Panc1 (cell line): ENCODE data around the gene CTSD. TPM values are rescaled to one million over a fixed set of nuclear protein-coding genes. Genes with fewer than 3 reads are reported as not detected.

ENCODE experiments used
- ATAC-seq: fragments of 200-7000 bp; cut with Tn5 transposase; 2 replicates; pipeline ENCODE4 v1.9.1; 2020; ENCODE audit warnings: mild to moderate bottlenecking, moderate library complexity
- BruUV-seq: library from RNA; stranded (reverse); fragments of 400-500 nt; replicated peaks from 2 replicates; lab custom pipeline; 2021; lab: Mats Ljungman, UMichigan
- CTCF ChIA-PET: fragments of 300-600 bp; sonication (Branson Sonifier 250); formaldehyde crosslinking; loops from one replicate; lab custom pipeline; 2022; ENCODE audit warnings: antibody characterized with exemption; lab: Charles Lee
- POLR2A ChIA-PET: fragments of 300-600 bp; sonication (Branson Sonifier 250); formaldehyde crosslinking; loops from one replicate; lab custom pipeline; 2022; ENCODE audit warnings: antibody characterized with exemption; lab: Charles Lee
- DNase-seq: peaks from one replicate; pipeline ENCODE4 v3.0.0-alpha.2; 2010; ENCODE audit warnings: low read depth, low spot score
- H3K27ac ChIP-seq: 2 replicates; pipeline ENCODE4 v1.5.1; 2011; ENCODE audit warnings: mild to moderate bottlenecking, low read length, inconsistent platforms
- H3K27me3 ChIP-seq: fragments of 200-500 bp; sonication (Bioruptor generic); 2 replicates; pipeline ENCODE4 v1.6.0; 2014; ENCODE audit warnings: low read length, inconsistent platforms; ENCODE audit not compliant: control insufficient read depth, insufficient read depth
- H3K36me3 ChIP-seq: fragments of 200-500 bp; sonication (Bioruptor generic); 2 replicates; pipeline ENCODE4 v1.5.1; 2014; ENCODE audit warnings: inconsistent platforms, mild to moderate bottlenecking, low read length, moderate library complexity; ENCODE audit not compliant: control insufficient read depth, insufficient read depth
- H3K4me1 ChIP-seq: 2 replicates; pipeline ENCODE4 v1.5.1; 2011; ENCODE audit warnings: inconsistent platforms, mild to moderate bottlenecking, low read length, moderate library complexity; ENCODE audit not compliant: control insufficient read depth, insufficient read depth
- H3K4me3 ChIP-seq, 2 experiments: 2 replicates each; pipeline ENCODE4 v1.5.1; 2011 to 2012; ENCODE audit warnings: low read depth in 2 of 2, low read length in 2 of 2, mild to moderate bottlenecking in 2 of 2, inconsistent platforms in 1 of 2, moderate library complexity in 1 of 2
- H3K9me3 ChIP-seq: fragments of 200-500 bp; sonication (Bioruptor generic); 2 replicates; pipeline ENCODE4 v1.5.1; 2014; ENCODE audit warnings: low read depth, mild to moderate bottlenecking, inconsistent platforms, low read length, moderate library complexity; ENCODE audit not compliant: control insufficient read depth, insufficient read depth
- CTCF ChIP-seq: fragments of 450-650 bp; IDR thresholded peaks from 2 replicates; pipeline ENCODE4 v1.5.1; 2017; ENCODE audit warnings: mild to moderate bottlenecking
- POLR2AphosphoS5 ChIP-seq: IDR thresholded peaks from 2 replicates; pipeline ENCODE4 v1.6.1; 2012; ENCODE audit warnings: mild to moderate bottlenecking, low read depth, low read length, moderate library complexity
- REST ChIP-seq, 2 experiments: IDR thresholded peaks; 2 replicates each; pipeline ENCODE4 v1.6.1; 2011 to 2012; ENCODE audit warnings: low read depth in 2 of 2, control low read depth in 1 of 2, low read length in 1 of 2, mild to moderate bottlenecking in 1 of 2, moderate library complexity in 1 of 2; ENCODE audit not compliant: insufficient read depth in 1 of 2
- SIN3A ChIP-seq: IDR thresholded peaks from 2 replicates; pipeline ENCODE4 v1.6.1; 2012; ENCODE audit warnings: low read depth, mild to moderate bottlenecking, low read length, moderate library complexity, borderline replicate concordance; ENCODE audit not compliant: insufficient read depth
- TCF7L2 ChIP-seq: IDR thresholded peaks from 2 replicates; pipeline ENCODE4 v1.6.1; 2011; ENCODE audit warnings: mild to moderate bottlenecking, low read depth, low read length, inconsistent platforms
- in situ Hi-C: cut with HindIII; loops from 2 replicates; pipeline ENCODE4 v1.10.0; 2016; ENCODE audit warnings: low sequenced_read_pairs, low pct_unique_long_range_greater_than_20kb
- intact Hi-C: fragments of 100-400 bp; cut with micrococcal nuclease; formaldehyde crosslinking; loops from one replicate; pipeline ENCODE4 v1.10.0; 2022; ENCODE audit not compliant: unreplicated experiment
- total RNA-seq: library from RNA; stranded (reverse); gene quantifications from one replicate; pipeline ENCODE4 v1.2.1, GENCODE V29; 2021; ENCODE audit not compliant: unreplicated experiment

CTSD gene
- total RNA-seq, 1 experiment from 2014 or later: 1,813 TPM

DNA sequence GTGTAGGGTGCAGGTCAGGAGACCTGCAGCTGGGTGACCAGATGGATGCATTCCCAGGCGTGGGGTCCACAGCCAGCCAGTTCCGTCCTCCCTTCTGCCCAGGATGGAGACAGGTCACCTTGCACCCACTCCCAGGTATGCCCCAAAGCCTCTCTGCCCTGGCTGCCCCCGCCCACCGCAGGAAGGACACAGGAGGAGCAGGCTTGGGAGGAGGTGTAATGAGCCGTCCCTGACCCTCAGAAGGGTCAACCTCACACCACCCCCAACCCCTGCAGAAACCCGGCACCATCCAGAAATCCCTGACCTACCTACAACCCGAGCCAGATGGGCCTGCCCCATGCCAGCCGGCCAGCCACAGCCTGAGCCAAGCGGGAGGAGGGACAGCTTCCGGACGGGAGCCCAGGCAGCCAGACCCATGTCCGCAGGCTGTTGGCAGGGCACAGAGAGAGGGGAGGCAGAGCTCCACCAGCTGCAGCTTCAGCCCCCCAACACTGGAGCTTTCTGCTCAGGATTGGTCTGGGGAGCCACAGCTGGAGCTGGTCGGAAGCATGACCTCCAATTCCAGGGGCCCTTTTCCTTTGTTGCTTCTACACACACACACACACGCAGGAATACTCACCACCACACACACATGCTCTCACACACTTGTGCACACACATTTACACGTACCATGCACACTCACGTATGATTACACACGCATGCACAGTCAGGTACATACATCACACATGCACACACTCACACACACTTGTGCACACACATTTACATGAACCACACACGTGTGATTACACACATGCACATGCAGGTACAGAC, 18.6 kb downstream of the CTSD start:
- TF ChIP-seq TCF7L2: no peak
- TF ChIP-seq SIN3A: no peak
- TF ChIP-seq POLR2AphosphoS5: no peak
- no peak for TF ChIP-seq CTCF
- no peak for TF ChIP-seq REST (IDR thresholded peaks at IDR 0.05; ENCODE audit: insufficient read depth in 1 of 2, low read depth in 2 of 2, low read length in 1 of 2)
- ChIA-PET POLR2A (no interaction called here), CTCF (interaction anchor here (1.2 kb wide), 2 partner anchors 51 to 92 kb away, joined by 3 to 4 read pairs; no protein-coding TSS in a partner anchor)
- no peaks in the 10 kb centered on the region for H3K9me3 ChIP-seq
- BruUV-seq: no TSS peak
- DNase-seq (no peak), ATAC-seq (no peak)
- no peak overlapping the region for H3K4me3 ChIP-seq
- no peaks in the 10 kb centered on the region for H3K27me3 ChIP-seq
- H3K27ac ChIP-seq: no peak overlapping the region
- intact Hi-C loops (no loop called here), in situ Hi-C loops (no loop called here)
- H3K36me3 ChIP-seq: no peaks in the 10 kb centered on the region
- H3K4me1 ChIP-seq: peaks cover 8% of the 10 kb centered on the region

DNA sequence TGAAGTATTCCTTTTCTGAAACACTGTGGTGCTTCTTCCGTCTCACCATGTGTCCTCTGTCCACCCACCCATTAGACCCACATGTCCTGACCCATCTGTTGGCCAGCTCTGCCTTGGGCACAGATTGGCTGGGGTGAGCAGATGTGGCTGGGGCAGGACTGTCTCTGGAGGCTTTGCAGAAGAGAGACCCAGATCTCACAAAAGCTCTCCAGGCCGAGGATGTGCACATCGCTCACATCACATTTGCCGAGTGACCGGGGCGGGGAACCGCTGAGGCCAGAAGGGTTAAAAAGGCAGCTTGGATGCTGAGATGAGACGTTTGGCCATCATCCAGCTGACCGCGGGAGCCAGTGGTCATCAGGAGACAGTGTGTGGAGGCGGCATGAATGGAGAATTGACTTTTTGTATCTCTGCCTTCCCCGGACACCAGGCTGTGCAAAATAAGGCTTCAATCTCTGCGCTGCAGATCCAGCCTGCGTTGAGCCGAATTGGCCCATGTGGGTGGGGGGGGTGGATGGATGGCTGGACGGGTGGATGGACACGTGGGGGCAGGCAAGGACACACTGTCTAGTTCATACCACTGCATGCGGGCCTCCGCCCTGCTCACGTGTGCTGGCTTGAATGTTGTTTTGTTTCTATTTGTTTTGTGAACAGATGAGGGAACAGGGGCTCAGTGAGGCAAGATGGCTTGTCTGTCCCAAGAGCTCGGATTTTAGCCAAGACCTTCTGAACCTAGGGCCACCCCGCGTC, 19.4 kb downstream of the CTSD start:
- BruUV-seq: TSS peak; percentile 9
- no peaks in the 10 kb centered on the region for H3K36me3 ChIP-seq
- no peaks in the 10 kb centered on the region for H3K9me3 ChIP-seq
- no peak overlapping the region for H3K27ac ChIP-seq
- ChIA-PET CTCF (interaction anchor here (0.6 to 1.2 kb wide), 3 partner anchors 50 to 675 kb away, joined by 3 to 4 read pairs (median 3); no protein-coding TSS in a partner anchor), POLR2A (no interaction called here)
- H3K27me3 ChIP-seq: no peaks in the 10 kb centered on the region; the same call in 1 of the 2 replicates
- no peak overlapping the region for H3K4me3 ChIP-seq
- TF ChIP-seq SIN3A (no peak), TCF7L2 (no peak), REST (IDR thresholded peaks at IDR 0.05; ENCODE audit: insufficient read depth in 1 of 2, low read depth in 2 of 2, low read length in 1 of 2) (no peak), CTCF (no peak), POLR2AphosphoS5 (no peak)
- ATAC-seq (no peak), DNase-seq (no peak)
- intact Hi-C loops (no loop called here), in situ Hi-C loops (no loop called here)
- H3K4me1 ChIP-seq: peaks cover under 1% of the 10 kb centered on the region; the same call in 1 of the 2 replicates
